Endothelial cell of umbilical vein (primary cell): ENCODE results near the gene SIM2. TPM values are rescaled to one million over a fixed set of nuclear protein-coding genes. Genes with fewer than 3 reads are reported as not detected.
A peak's percentile ranks its signal among the peaks of the same experiment; 100 is the strongest.

Experiments used
- BruUV-seq: library from RNA; stranded (reverse); fragments of 400-500 nt; replicated peaks from 2 replicates; lab custom pipeline; 2021; lab: Mats Ljungman, UMichigan
- CTCF ChIA-PET: fragments of 300-600, 350-600 bp; sonication (Branson Sonifier 250); formaldehyde crosslinking; loops from one replicate; lab custom pipeline; 2021; ENCODE audit warnings: antibody characterized with exemption, inconsistent platforms; lab: Charles Lee
- POLR2A ChIA-PET: fragments of 300-600, 350-600 bp; sonication (Branson Sonifier 250); formaldehyde crosslinking; loops from one replicate; lab custom pipeline; 2021; ENCODE audit warnings: antibody characterized with exemption, inconsistent platforms; lab: Charles Lee
- DNase-seq: peaks from one replicate; pipeline ENCODE4 v3.0.0-alpha.2; 2011; ENCODE audit warnings: low read depth, low spot score
- FAIRE-seq: peaks from 2 replicates; lab custom pipeline; 2011; peaks lifted over from hg19 to GRCh38; lab: Jason Lieb, UNC
- H2AFZ ChIP-seq: 2 replicates; pipeline ENCODE4 v1.6.0; 2012; ENCODE audit warnings: low read depth, low read length, control low read depth, inconsistent platforms
- H3K27ac ChIP-seq: 2 replicates; pipeline ENCODE4 v1.5.1; 2011; ENCODE audit warnings: low read depth, mild to moderate bottlenecking, control low read depth, low read length, moderate library complexity; ENCODE audit not compliant: insufficient read depth
- H3K27me3 ChIP-seq, 2 experiments: 2 replicates each; pipeline versions ENCODE4 v1.6.0 to v1.6.1; 2011; ENCODE audit warnings: low read length in 2 of 2, mixed read lengths in 1 of 2; ENCODE audit not compliant: control insufficient read depth in 2 of 2, insufficient read depth in 2 of 2
- H3K36me3 ChIP-seq, 2 experiments: 2 replicates in 1 of 2; 3 replicates in 1 of 2; pipeline ENCODE4 v1.5.1; 2011; ENCODE audit warnings: low read length in 2 of 2, mild to moderate bottlenecking in 1 of 2, moderate library complexity in 1 of 2; ENCODE audit not compliant: control insufficient read depth in 2 of 2, insufficient read depth in 2 of 2; ENCODE audit errors: extremely low read depth in 1 of 2
- H3K4me1 ChIP-seq: 3 replicates; pipeline ENCODE4 v1.5.1; 2011; ENCODE audit warnings: mild to moderate bottlenecking, low read length; ENCODE audit not compliant: control insufficient read depth, insufficient read depth; ENCODE audit errors: extremely low read depth
- H3K4me2 ChIP-seq: 2 replicates; pipeline ENCODE4 v1.6.1; 2011; ENCODE audit warnings: low read length, control low read depth, mixed read lengths; ENCODE audit not compliant: insufficient read depth
- H3K4me3 ChIP-seq, 3 experiments: fragments of 200-600 bp in 1 of 3; sonication (generic), shearing (Covaris generic) in 1 of 3; replicated peaks in 1 of 3; 2 replicates each; pipeline ENCODE4 v1.5.1; 2011 to 2016; ENCODE audit warnings: control low read depth in 3 of 3, low read length in 3 of 3, mild to moderate bottlenecking in 2 of 3, inconsistent platforms in 1 of 3, low read depth in 1 of 3, moderate library complexity in 1 of 3; ENCODE audit not compliant: insufficient read depth in 1 of 3
- H3K79me2 ChIP-seq: 2 replicates; pipeline ENCODE4 v1.6.0; 2012; ENCODE audit warnings: low read length, inconsistent platforms; ENCODE audit not compliant: control insufficient read depth, insufficient read depth
- H3K9ac ChIP-seq: replicated peaks from 2 replicates; pipeline ENCODE3; 2011; ENCODE audit warnings: low read length, control low read depth; ENCODE audit not compliant: insufficient read depth; ENCODE audit errors: extremely low read depth
- H3K9me1 ChIP-seq: replicated peaks from 3 replicates; pipeline ENCODE4 v1.6.0; 2011; ENCODE audit warnings: mild to moderate bottlenecking, low read length; ENCODE audit not compliant: control insufficient read depth, insufficient read depth; ENCODE audit errors: extremely low read depth
- H3K9me3 ChIP-seq: replicated peaks from 2 replicates; pipeline ENCODE4 v1.5.1; 2012; ENCODE audit warnings: low read length, inconsistent platforms; ENCODE audit not compliant: control insufficient read depth, insufficient read depth
- H4K20me1 ChIP-seq: replicated peaks from 2 replicates; pipeline ENCODE3; 2011; ENCODE audit warnings: mild to moderate bottlenecking, low read length; ENCODE audit not compliant: control insufficient read depth, insufficient read depth; ENCODE audit errors: extremely low read depth
- EZH2 ChIP-seq: IDR thresholded peaks from 2 replicates; pipeline ENCODE4 v1.6.1; 2012; ENCODE audit warnings: borderline replicate concordance, low read depth, mild to moderate bottlenecking, moderate library complexity, low read length, inconsistent platforms; ENCODE audit not compliant: severe bottlenecking
- FOS ChIP-seq: IDR thresholded peaks from 2 replicates; pipeline ENCODE4 v1.6.1; 2011; ENCODE audit warnings: mild to moderate bottlenecking, low read length, moderate library complexity, borderline replicate concordance; ENCODE audit not compliant: insufficient read depth
- GATA2 ChIP-seq: IDR thresholded peaks from 2 replicates; pipeline ENCODE4 v1.7.0; 2011; ENCODE audit warnings: low read depth, mild to moderate bottlenecking, moderate library complexity, mixed read lengths, low read length; ENCODE audit not compliant: insufficient read length, insufficient read depth
- JUN ChIP-seq: IDR thresholded peaks from 2 replicates; pipeline ENCODE4 v1.6.1; 2011; ENCODE audit warnings: borderline replicate concordance, low read depth; ENCODE audit not compliant: insufficient read length, insufficient read depth
- MAX ChIP-seq: IDR thresholded peaks from 2 replicates; pipeline ENCODE4 v1.6.1; 2011; ENCODE audit not compliant: insufficient read depth, insufficient read length
- MYC ChIP-seq: IDR thresholded peaks from one replicate; pipeline ENCODE4 v1.6.1; 2011; ENCODE audit warnings: mild to moderate bottlenecking, low read depth, low read length
- POLR2A ChIP-seq: IDR thresholded peaks from 2 replicates; pipeline ENCODE4 v1.6.1; 2012; ENCODE audit warnings: low read depth, mild to moderate bottlenecking, control low read depth, low read length
- POLR2AphosphoS5 ChIP-seq: IDR thresholded peaks from 2 replicates; pipeline ENCODE4 v1.6.1; 2012; ENCODE audit warnings: low read depth, mild to moderate bottlenecking, control low read depth, low read length, moderate library complexity; ENCODE audit not compliant: insufficient read depth
- dilution Hi-C: fragments of 300-500 bp; cut with MboI; formaldehyde crosslinking; loops from one replicate; pipeline ENCODE4 v1.15.0; 2019; ENCODE audit warnings: low sequenced_read_pairs; ENCODE audit not compliant: extremely low pct_ligation_motif_present
- intact Hi-C: fragments of 100-400 bp; cut with micrococcal nuclease; formaldehyde crosslinking; loops from one replicate; pipeline ENCODE4 v1.10.0; 2022
- polyA plus RNA-seq, 4 experiments: library from polyadenylated mRNA; depleted of rRNA in 3 of 4; stranded (reverse) in 3 of 4; unstranded in 1 of 4; fragments of >200 nt; gene quantifications; 2 replicates each; pipeline versions ENCODE4 v1.2.1 to v1.2.3, GENCODE V29; 2011 to 2012; ENCODE audit warnings: missing spikeins in 1 of 4
- total RNA-seq: library from RNA; stranded (reverse); gene quantifications from 2 replicates; pipeline ENCODE4 v1.2.3, GENCODE V29; 2021
- TF ChIP-seq, protein P1 (sequence below), 2 donors: IDR thresholded peaks; 1 replicate in 1 of 2; 2 replicates in 1 of 2; pipeline ENCODE4 v1.5.1; 2011; ENCODE audit warnings: low read length in 2 of 2, mild to moderate bottlenecking in 2 of 2, moderate library complexity in 2 of 2, control low read depth in 1 of 2, inconsistent platforms in 1 of 2, low read depth in 1 of 2; ENCODE audit not compliant: insufficient read depth in 1 of 2; ENCODE audit errors: extremely low read depth in 1 of 2

The SIM2 gene
- total and polyA plus RNA-seq, 2 donors (not counting 3 experiments of a cell fraction or from before 2014, with no cell fraction given) = not detected

DNA sequence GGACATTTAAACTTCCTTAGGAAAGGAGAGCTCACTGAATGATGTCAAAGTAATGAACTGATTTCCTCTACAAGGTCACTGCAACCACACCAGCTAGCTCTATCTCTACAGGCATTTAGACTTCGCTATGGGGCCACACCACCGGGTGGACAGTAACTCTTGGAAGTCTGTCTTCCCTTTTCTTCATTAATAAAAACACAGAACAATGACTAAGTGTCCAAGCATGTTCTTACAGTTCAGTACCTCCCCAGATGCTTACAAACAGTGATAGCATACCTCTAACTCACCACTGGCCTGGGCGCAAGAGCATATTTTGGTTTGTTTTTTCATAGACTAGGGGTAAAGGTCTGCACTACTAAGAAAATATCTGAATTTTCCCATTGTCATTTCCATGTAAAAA is 54.6 kb downstream of the SIM2 start:
- Histone ChIP-seq H3K9me3 (no peaks in the 10 kb centered on the region), H3K9ac (no peak overlapping the region), H3K9me1 (no peaks in the 10 kb centered on the region), H4K20me1 (no peaks in the 10 kb centered on the region), H3K27ac (peak overlapping the region; percentile 16), H3K4me1 (peaks cover 16% of the 10 kb centered on the region), H3K27me3 (no peaks in the 10 kb centered on the region), H3K4me2 (peak overlapping the region; percentile 10), H3K4me3 (no peak overlapping the region), H3K79me2 (no peaks in the 10 kb centered on the region), H3K36me3 (no peaks in the 10 kb centered on the region), H2AFZ (no peak overlapping the region)
- FAIRE-seq (no peak), DNase-seq (peak; percentile 20)
- BruUV-seq = no TSS peak
- TF ChIP-seq FOS (peak; percentile 23), POLR2A (no peak)
- intact Hi-C loops (no loop called here), dilution Hi-C loops (no loop called here)
- CTCF ChIA-PET = interaction anchor here (0.9 to 2.5 kb wide), 7 partner anchors 10 to 164 kb away, joined by 3 to 20 read pairs (median 5); no protein-coding TSS in a partner anchor
- POLR2A ChIA-PET = no interaction called here

DNA sequence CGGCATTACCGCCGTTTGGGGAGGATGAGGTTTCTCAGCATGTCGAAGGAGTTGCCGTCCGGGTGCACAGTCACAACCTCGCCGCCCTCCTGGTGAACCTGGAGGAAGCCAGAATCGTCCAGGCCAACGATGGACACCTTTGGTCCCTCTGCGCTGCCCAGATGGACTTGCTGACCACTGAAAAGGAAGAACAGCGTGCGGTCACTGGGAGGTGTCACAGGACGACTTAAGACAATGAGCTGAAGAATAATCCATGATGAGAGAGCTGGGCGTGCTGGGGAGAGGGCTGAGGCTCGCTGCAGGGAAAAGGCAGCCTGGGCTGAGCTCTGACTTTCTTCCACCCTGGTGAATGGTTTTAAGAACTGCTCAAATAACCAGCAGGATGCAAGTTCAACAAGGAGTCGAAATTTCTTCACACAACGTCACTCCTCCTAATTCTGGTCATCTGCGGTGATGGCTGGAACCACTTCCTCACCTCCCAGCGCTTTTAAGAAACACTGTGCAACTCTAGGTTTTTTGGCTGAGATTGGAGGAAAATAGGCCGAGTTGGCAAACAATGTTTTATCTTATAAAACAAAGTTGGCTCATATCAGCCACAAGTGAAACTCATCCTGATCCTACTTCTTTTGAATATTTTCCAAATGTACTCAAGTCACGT is 55.5 kb downstream of the SIM2 start:
- no peak overlapping the region for H3K4me3 ChIP-seq
- H3K9ac ChIP-seq = no peak overlapping the region
- no peaks in the 10 kb centered on the region for H3K36me3 ChIP-seq
- H3K27ac ChIP-seq = no peak overlapping the region
- ChIA-PET POLR2A (no interaction called here), CTCF (interaction anchor here (1.3 to 2.5 kb wide), 6 partner anchors 8 to 163 kb away, joined by 3 to 10 read pairs (median 4); no protein-coding TSS in a partner anchor)
- no peaks in the 10 kb centered on the region for H3K9me3 ChIP-seq
- no peaks in the 10 kb centered on the region for H4K20me1 ChIP-seq
- no peaks in the 10 kb centered on the region for H3K9me1 ChIP-seq
- FAIRE-seq (no peak), DNase-seq (no peak)
- H3K4me2 ChIP-seq = no peak overlapping the region
- H3K79me2 ChIP-seq = no peaks in the 10 kb centered on the region
- H3K4me1 ChIP-seq = peaks cover 16% of the 10 kb centered on the region
- dilution Hi-C loops = no loop called here
- no peaks in the 10 kb centered on the region for H3K27me3 ChIP-seq
- intact Hi-C loops = no loop called here
- no peak for TF ChIP-seq MAX
- no peak for TF ChIP-seq POLR2A
- TF ChIP-seq FOS = no peak
- no peak for TF ChIP-seq POLR2AphosphoS5
- TF ChIP-seq, protein P1, sequence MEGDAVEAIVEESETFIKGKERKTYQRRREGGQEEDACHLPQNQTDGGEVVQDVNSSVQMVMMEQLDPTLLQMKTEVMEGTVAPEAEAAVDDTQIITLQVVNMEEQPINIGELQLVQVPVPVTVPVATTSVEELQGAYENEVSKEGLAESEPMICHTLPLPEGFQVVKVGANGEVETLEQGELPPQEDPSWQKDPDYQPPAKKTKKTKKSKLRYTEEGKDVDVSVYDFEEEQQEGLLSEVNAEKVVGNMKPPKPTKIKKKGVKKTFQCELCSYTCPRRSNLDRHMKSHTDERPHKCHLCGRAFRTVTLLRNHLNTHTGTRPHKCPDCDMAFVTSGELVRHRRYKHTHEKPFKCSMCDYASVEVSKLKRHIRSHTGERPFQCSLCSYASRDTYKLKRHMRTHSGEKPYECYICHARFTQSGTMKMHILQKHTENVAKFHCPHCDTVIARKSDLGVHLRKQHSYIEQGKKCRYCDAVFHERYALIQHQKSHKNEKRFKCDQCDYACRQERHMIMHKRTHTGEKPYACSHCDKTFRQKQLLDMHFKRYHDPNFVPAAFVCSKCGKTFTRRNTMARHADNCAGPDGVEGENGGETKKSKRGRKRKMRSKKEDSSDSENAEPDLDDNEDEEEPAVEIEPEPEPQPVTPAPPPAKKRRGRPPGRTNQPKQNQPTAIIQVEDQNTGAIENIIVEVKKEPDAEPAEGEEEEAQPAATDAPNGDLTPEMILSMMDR (IDR thresholded peaks at IDR 0.05; ENCODE audit: extremely low read depth in 1 of 2, insufficient read depth in 1 of 2, low read depth in 1 of 2, low read length in 2 of 2) = no peak
- TF ChIP-seq MYC = no peak
- TF ChIP-seq GATA2 = no peak
- no peak for TF ChIP-seq EZH2
- no peak for TF ChIP-seq JUN
- no peak overlapping the region for H2AFZ ChIP-seq
- BruUV-seq = no TSS peak
